ENCODE measurements around the gene ACHE. TPM values are rescaled to one million over a fixed set of nuclear protein-coding genes. Genes with fewer than 3 reads are reported as not detected.

ACHE gene
- total RNA-seq, 1 experiment from 2014 or later: 0.15 TPM

DNA sequence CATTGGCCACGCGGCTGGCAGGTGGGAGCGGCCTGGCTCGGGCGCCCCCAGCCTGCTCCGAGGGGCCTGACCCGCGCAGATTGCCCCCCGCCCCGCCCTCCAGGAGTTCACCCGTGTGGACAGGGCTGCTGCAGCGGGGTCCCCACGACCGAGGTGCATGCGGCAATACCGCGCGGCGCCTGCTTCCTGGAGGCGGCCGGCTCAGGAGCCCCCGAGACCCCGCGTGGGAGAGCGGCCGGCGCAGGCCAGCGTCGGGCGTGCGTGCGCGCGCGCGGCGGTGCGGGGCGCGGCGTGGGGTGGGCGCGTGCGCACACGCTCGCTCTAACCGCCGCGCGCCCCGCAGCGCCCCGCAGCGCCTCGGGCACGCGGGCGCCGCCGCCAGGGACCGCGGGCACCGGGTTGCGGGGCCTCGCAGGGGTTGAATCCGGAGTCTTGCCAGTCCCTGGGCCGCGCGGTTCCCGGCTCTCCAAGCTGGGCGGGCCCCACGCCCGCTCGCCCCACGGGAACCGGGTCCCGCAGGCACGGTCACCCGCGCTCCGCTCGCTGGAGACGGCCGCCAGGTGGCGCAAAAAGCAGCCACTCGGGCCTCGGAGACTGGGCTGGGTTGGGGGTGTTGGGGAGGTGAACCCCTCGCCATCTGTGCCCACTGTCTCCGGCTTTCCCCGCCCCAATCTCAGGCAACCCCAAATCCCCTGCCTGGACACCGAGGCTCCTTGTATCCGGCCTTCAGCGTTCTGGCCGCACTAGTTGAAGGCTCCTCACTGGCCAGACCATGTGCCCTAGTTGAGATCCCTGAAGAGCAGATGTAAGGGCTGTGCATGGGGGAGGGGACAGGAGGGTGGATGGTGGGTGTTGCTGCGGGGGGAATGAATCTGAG lies 1.3 kb upstream of the ACHE start:
- no peak for DNase-seq (ENCODE audit: low spot score)

DNA sequence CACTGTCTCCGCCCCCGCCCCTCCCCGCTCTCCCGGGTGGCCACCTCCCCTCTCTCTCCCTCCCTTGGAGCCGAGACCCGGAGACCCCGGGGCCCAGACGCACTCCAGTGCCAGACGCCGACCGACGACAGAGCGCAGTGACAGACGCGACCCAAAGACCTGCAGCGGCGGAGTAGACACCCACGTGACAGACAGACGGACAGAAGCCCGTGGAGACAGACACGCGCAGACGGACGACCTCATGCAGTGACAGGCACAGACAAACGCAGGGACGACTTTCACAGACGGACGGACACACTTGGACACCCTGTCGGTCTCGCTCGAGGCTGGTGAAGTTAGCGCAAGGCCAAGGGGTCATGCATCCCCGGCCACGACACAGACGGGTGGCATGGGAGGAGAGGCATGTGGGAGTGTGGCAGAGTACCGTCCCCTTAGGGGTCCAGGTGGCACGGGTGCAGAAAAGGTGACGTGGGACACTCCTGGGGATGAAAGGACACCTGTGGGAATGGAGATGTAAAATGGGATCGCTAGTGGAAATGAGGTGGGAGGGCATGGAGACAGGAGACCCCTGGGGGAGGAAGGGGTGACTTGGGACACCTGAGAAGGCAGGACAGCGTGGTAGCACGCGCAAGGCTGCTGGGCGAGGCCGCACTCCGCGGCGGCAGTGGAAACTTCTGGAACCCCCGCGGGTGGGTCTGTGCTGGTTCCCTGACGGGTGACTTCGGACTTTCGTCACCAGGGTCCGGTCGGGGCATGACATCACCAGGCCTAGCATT lies 456 bp upstream of the ACHE start:
- no peak for DNase-seq (ENCODE audit: low spot score)

DNA sequence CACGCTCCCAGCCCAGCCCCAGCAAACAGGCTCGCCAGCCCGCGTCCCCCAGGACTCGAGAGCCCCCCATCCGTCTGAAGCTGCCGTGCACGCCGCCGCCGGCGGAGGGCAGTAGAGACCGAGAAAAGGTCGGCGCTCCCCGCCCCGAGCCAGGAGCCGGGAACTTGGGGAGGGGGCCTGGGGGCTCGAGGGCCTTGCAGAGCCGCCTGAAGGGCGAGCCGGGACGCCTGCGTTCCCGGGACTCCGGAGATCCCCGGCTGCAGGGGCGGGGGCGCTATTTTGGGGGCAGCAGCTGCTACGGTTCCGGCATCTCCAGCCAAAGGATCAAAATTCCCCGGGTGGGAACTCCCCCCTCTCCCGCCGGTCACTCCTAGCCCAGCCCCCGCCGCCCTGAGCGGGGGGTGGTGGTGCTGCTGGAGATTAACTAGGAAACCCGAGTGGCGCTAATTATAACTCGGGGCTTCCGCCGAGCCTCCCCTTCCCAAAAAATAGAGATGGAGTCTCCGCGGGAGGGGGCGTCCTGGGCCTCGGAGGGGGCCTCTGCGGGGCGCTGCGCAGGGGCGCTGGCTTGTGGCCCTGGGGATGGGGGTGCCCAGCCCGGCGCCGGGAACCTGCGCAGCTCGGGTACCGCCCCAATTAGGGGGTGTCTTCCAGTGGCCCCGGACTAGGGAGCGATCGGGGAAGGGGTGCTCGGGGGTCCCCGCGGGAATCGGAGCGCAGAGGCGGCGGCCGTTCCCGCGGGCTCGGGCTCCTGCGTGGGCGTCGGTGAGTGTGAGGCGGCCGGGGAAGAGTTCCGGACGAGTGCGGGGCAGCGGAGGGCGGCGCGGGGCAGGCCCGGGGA lies 608 bp downstream of the ACHE start:
- DNase-seq (ENCODE audit: low spot score): peak; percentile 9

DNA sequence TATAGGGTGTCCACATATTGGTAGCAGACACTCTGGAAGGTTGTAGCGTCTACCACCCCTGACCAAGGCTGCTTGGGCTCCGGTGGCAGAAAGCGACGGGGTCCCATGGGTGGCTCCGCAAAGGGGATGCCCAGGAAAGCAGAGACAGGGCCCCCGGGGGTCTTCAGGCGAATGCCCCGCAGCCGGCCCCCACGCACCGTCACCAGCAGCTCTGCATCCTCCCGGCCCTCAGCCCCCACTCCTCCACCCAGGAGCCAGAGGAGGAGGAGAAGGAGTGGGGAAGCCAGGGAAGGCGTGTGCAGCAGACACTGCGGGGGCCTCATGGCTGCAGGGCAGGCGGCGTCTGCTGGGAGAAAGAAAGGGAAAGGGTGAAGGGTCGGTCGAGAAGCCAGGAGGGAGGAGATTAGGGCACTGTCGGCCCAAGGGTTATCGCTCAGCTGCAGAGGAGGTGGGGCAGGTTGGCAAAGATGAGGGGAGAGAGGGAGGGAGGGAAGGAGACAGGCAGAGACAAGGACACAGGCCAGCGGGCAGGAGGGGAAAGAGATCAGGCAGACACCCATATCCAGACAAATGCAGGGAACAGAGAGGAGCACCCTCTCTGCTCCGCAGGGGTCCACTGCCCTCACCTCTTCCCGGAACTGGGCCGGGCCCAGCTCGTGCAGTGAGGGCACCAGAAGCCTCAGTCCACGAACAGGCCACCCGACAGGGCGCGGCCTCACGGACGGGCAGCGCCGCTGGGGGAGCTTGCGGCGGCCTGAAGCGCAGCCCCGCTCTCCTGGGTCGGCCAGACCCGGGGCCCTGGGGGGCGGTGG lies 1.6 kb downstream of the ACHE start:
- DNase-seq (ENCODE audit: low spot score): peak; percentile 4

DNA sequence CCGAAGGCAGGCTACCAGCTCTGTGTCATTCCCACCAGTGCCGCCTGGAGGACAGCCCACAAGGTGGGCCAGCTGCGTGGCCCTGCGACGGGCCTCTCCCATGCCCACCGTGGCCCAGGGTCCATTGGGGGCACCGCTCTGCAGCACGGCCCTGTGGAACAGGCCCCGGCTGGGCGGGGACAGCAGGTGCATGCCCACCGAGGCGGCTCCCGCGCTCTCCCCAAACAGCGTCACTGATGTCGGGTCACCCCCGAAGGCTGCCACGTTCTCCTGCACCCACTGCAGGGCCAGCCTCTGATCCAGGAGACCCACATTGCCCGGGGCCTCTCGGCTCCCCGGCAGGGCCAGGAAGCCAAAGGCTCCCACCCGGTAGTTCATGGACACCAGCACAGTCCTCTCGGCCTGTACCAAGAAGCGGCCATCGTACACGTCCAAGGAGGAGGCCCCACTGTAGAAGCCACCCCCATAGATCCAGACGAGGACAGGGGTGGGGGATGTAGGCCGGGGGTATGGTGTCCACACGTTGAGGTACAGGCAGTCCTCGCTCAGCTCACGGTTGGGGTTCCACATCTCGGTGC lies 2.3 kb downstream of the ACHE start:
- peak; percentile 3 for DNase-seq (ENCODE audit: low spot score)

DNA sequence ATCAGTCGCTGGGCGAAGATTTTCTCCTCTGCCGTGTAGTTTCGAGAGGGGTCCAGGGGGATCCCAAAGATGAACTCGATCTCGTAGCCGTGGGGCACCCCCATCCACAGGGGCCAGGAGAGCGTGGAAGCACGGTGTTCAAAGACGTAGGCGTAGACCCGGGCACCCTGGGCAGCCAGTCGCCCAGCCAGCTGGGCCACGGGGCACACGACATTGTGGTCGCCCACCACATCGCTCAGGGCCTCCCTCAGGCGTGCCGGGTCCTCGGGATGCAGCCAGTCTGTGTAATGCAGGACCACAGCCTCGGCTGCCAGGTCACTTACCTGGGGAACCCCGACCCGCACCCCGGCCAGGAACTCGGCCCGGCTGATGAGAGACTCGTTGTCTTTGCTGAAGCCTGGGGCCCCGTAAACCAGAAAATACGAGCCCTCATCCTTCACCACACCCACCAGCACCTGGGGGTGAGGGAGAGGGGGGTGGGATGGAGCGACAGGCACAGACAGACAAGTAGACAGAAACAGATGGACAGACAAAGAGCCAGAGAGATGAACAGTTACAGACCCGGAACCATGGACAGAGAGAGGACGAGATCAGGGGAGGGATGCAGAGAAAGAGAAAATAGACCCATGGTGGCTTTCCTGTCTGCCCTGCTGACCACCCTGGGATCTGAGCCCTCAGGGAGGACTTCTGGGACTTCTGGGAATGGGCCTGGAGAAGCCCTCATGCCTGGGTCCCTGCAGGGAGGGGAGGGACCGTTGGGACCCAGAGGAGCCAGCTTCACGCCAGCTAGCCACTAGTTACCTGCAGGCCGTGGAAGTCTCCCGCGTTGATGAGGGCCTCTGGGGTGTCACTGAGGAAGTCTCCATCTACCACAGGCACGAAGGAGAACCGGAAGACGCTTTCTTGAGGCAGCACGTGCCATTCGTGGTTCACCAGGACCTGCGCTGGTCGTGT lies 3.0 kb downstream of the ACHE start:
- DNase-seq (ENCODE audit: low spot score): peak; percentile 3

DNA sequence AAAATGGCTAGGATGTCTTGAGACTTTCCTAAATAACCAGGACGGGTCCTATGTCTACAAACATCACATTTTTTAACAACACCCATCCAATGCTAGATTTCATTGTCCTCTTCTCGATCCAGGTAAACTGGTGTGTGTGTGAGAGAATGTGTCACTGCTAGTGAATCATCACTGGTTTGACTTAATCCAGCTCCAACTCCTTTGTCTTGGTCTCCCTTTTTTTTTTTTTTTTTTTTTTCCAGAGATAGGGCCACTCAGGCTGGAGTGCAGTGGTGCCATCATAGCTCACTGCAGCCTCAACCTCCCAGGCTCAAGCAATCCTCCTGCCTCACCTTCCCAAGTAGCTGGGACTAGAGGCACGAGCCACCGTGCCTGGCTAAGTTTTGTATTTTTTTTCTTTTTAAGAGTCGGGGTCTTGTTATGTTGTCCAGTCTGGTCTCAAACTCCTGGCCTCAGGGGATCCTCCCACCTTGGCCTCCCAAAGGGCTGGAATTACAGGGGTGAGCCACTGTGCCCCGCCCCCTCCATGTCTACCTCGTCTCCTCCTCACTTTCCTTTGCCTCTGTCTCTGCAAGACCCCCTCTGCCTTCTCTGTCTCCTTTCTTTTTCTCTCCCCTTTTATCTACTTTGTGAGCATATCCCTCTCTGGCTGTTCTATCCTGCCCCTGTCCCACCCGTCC lies 4.0 kb downstream of the ACHE start:
- peak; percentile 4 for DNase-seq (ENCODE audit: low spot score)

DNA sequence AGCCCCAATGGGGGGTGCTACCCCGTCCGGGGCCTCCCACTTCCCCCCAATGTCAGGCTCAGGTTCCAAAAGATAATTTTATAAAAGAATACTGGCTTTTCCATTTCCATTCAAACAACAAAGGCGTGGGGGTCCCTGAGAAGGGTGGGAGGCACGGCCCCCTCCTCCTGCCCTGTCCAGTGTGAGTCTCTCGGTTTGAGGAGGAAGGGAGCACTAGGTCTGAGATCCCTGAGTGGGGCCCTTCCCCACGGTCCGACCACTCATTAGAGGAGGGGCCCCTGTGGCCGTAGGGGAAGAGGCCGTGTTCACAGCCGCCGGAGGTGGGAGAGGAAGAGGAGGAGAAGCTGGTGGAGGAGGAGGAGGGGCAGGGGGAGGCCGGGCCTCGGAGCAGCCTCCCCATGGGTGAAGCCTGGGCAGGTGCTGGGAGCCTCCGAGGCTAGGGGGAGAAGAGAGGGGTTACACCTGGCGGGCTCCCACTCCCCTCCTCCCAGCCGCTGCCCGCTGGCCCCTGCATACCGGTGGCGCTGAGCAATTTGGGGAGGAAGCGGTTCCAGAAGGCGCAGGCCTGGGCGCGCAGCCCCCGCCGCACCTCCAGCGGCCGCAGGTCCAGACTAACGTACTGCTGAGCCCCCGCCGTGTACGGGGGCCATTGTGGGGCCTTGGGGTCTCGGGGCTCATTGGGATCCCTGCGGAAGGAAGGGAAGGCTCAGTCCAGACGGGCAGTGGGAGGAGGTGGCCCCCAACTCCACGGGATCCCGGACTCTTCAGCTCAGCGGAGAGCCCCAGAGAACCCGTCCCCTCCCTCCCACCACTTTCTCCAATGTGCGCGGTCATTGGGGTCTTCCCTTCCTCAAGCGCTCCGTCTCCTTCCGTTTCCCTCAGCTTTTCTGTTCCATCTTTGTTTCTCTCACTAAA lies 4.8 kb downstream of the ACHE start:
- DNase-seq (ENCODE audit: low spot score): no peak

DNA sequence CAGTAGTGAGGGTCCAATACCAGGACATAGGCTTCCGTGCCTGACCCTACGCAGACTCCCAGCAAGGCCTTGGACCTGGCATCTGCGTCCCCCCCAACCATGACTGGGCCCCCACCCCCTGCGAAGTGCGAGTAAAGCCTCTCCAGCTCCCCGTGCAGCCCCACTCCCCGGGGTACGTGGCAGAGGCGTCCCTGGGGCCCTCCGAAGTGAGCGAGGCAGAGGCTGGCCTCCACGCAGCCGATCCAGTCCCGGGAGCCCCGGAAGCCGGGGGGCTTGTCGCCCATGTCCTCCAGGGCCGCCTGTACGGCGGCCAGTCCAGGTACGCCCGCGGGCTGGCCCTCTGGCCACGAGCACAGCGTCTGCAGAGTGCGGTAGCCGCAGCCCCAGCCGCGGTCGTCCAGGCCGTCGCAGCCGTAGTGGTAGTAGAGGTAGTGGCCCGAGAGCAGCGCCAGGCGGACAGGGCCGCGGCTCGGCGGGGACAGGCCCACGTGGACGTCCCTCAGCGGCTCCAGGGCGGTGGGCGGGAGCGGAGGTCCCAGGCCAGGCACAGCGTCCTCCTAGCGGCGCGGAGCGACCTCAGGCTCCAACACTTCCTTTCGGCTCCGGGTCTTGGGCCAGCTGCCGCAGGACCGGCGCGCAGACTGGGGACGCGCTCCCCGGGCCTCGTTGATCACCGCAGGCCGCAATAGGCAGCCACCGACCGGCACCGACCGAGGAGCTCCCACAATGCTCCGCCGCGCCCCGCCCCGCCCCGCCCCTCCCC lies 6.5 kb downstream of the ACHE start, which contains the start of gene UFSP1:
Gene UFSP1, minus strand, starts transcription at position 728 of the 763 bp plus-strand sequence. Its CDS starts 444 bp downstream, at position 284.
- no peak for DNase-seq (ENCODE audit: low spot score)

DNA sequence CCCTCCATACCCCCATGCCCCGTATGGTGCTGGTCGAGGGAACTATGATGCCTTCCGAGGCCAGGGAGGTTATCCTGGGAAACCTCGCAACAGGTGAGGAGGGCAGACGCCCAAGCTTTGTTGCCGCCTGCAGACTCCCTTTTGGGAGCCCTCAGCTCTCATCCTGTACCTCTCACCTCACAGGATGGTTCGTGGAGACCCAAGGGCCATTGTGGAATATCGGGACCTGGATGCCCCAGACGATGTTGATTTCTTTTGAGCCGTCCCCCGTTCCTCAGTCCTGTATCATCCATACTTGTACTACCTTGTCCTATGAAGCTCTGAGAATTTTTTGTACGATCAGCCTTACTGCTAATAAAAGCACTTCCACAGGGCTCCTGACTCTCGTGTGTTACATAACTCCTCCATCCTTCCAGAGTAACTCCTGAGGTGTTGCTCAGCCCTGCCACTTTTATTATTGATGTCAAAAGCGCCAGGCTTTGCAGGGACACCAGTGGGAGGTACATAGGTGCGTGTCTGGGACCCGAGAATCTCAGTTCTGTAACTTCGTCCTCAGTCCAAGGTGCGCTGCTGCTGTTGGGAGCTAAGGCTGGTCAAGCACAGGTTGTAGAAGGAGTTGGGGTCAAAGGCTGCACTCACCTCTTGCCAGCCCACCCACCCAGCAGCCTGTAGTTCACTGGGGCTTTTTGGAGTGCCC lies 7.2 kb downstream of the ACHE start:
- peak; percentile 11 for DNase-seq (ENCODE audit: low spot score)

DNA sequence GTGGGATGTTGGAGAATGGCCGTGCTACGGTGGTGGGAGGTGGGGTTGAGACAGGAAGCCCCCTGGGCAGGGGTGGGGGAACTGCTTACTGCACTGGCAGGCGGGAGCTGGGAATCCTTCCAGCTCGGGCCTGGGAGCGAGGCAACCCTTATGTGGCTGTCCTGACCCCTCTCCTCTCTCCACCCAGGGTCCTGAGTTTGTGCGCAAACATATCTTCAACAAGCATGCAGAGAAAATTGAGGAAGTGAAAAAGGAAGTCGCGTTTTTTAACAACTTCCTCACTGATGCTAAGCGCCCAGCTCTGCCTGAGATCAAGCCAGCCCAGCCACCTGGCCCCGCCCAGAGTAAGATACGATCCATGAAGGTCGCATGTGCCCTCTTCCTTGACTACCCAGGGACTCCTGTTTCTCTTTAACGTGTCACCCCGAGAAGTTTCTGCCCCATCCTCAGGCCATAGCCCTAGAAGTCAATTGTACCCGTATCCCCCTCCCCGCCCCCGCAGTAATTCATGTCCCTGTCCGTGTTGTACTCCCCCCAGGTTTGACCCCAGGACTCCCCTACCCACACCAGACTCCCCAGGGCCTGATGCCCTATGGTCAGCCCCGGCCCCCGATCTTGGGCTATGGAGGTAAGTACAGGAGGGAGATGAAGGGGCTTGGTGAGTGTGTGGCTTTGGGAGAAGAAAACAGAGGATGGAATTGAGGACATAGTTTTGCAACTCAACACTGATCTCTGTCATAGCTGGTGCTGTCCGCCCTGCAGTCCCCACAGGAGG lies 8.0 kb downstream of the ACHE start:
- DNase-seq (ENCODE audit: low spot score): peak; percentile 4

DNA sequence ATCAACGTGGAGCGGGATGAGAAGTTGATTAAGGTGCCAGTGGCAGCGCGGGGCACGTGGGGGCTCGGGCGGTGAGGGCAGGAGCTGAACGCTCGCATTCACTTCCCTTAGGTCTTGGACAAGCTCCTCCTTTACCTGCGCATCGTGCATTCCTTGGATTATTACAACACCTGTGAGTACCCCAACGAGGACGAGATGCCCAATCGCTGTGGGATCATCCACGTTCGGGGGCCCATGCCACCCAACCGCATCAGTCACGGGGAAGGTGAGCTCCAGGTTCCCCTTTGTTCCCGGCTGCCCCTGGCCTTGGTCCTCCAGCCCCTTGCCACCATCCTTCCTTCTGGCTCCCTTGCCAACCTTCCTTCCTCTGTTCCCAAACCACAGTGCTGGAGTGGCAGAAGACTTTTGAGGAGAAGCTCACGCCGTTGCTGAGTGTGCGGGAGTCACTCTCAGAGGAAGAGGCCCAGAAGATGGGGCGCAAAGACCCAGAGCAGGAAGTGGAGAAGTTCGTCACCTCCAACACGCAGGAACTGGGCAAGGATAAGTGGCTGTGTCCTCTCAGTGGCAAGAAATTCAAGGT lies 8.7 kb downstream of the ACHE start:
- DNase-seq (ENCODE audit: low spot score): peak; percentile 4

DNA sequence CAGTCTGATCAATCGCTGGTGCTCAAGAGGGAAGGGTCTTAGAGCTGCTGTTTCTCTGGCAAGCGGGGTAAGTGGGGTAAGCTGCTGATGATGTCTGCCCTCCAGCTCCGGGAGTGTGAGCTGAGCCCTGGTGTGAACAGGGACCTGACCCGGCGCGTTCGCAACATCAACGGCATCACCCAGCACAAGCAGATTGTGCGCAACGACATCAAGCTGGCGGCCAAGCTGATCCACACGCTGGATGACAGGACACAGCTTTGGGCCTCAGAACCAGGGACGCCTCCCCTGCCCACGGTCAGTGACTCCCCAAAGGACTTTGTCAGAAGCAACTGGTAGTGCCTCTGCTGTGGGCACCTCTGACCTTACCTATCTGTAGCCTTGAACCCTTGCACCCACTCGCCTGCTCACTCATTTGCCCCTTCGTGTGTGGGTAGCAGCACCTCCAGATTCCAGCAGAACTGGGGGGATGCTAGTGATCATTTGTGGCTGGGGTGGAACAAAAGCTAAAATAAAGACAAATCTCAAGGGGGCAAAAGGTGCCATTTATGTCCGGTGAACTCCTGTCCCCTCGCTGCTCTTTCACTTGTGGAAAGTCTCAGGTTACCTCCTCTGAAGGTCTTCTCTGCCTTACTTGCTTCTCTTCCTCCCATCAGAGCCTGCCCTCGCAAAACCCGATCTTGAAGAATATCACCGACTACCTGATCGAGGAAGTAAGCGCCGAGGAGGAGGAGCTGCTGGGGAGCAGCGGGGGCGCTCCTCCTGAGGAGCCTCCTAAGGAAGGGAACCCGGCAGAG lies 9.3 kb downstream of the ACHE start:
- DNase-seq (ENCODE audit: low spot score): peak; percentile 9

DNA sequence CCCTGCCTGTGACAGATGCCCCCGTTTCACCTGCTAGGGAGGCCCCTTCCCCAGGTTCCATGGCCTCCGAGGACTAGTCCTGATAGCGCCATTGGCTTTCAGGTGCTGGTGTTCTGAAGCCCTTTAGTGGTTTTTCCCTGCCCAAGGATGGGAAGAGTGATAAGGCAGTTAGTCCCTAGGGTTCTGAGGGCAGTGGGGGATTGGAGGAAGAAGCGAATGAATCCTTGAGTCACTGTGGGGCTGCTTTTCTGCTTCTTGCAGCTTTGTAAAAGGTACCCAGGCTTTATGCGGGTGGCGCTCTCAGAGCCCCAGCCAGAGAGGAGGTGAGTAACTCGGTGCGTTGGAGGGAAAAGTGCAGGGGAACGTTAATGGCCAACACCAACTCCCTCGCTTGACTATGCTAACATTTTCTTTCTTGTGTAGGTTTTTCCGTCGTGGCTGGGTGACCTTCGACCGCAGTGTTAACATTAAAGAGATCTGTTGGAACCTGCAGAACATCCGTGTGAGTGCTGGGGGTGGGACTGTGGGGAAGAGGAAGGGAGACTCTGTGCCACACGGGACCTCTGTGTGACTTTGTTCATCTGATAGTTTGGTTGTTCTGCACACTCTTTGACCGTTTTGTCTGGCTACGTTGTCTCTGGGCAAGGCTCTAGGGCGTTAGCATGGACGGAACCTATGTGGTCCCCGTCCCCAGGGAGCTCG lies 10.1 kb downstream of the ACHE start:
- peak; percentile 2 for DNase-seq (ENCODE audit: low spot score)

All from H4 (cell line).